ENCODE results near the gene C15orf40.
A peak's percentile ranks its signal among the peaks of the same experiment; 100 is the strongest.

C15orf40 gene

GRCh38 chr15:83010709-83011270, 649 bp downstream of the C15orf40 start (continued):
- TF ChIP-seq MYNN (tag by site-specific recombination; IDR thresholded peaks at IDR 0.05; ENCODE audit: borderline replicate concordance) (no peak), ZNF23 (tag by site-specific recombination; IDR thresholded peaks at IDR 0.05; ENCODE audit: borderline replicate concordance) (no peak), GLI4 (tag by site-specific recombination; IDR thresholded peaks at IDR 0.05) (no peak), ZNF623 (tag by site-specific recombination; IDR thresholded peaks at IDR 0.05) (no peak; the same call in 1 of the 2 replicates), ZNF112 (tag by site-specific recombination; IDR thresholded peaks at IDR 0.05) (no peak), ZNF529 (tag by site-specific recombination; IDR thresholded peaks at IDR 0.05; ENCODE audit: insufficient replicate concordance) (no peak), ZNF223 (tag by site-specific recombination; IDR thresholded peaks at IDR 0.05) (no peak), MEIS1 (CRISPR knock-in tag; IDR thresholded peaks at IDR 0.05; ENCODE audit: borderline replicate concordance) (no peak), ZNF792 (tag by site-specific recombination; IDR thresholded peaks at IDR 0.05) (no peak; the same call in 1 of the 2 replicates), ZNF677 (tag by site-specific recombination; IDR thresholded peaks at IDR 0.05) (no peak), ZNF114 (tag by site-specific recombination; IDR thresholded peaks at IDR 0.05) (no peak), ZBTB21 (tag by site-specific recombination; IDR thresholded peaks at IDR 0.05) (no peak), ZNF416 (tag by site-specific recombination; IDR thresholded peaks at IDR 0.05) (no peak), HOXC10 (CRISPR knock-in tag; IDR thresholded peaks at IDR 0.05) (no peak), ZBTB6 (tag by site-specific recombination; IDR thresholded peaks at IDR 0.05) (no peak), ZNF473 (tag by site-specific recombination; IDR thresholded peaks at IDR 0.05) (no peak), PRDM4 (tag by site-specific recombination; IDR thresholded peaks at IDR 0.05) (no peak), ZNF596 (tag by site-specific recombination; IDR thresholded peaks at IDR 0.05) (no peak), PBX3 (CRISPR knock-in tag; IDR thresholded peaks at IDR 0.05) (no peak), ZNF777 (tag by site-specific recombination; IDR thresholded peaks at IDR 0.05; ENCODE audit: borderline replicate concordance) (no peak), OSR2 (tag by site-specific recombination; IDR thresholded peaks at IDR 0.05) (no peak), ZNF449 (tag by site-specific recombination; IDR thresholded peaks at IDR 0.05) (no peak; the same call in 1 of the 2 replicates), SCRT2 (tag by site-specific recombination; IDR thresholded peaks at IDR 0.05) (no peak), ZNF10 (tag by site-specific recombination; IDR thresholded peaks at IDR 0.05) (no peak), ZBTB20 (tag by site-specific recombination; IDR thresholded peaks at IDR 0.05) (peak; percentile 100; the same call in 1 of the 2 replicates), ZNF544 (tag by site-specific recombination; IDR thresholded peaks at IDR 0.05) (no peak), BCL6B (tag by site-specific recombination; IDR thresholded peaks at IDR 0.05) (no peak), KLF9 (tag by site-specific recombination; IDR thresholded peaks at IDR 0.05; ENCODE audit: low read depth) (no peak), ZNF830 (tag by site-specific recombination; IDR thresholded peaks at IDR 0.05; ENCODE audit: low read depth) (no peak), GLIS2 (tag by site-specific recombination; IDR thresholded peaks at IDR 0.05) (no peak), OVOL3 (tag by site-specific recombination; IDR thresholded peaks at IDR 0.05) (no peak), ZNF76 (tag by site-specific recombination; IDR thresholded peaks at IDR 0.05; ENCODE audit: borderline replicate concordance, low read depth) (no peak; the same call in 1 of the 2 replicates)
